K562 (cell line): ENCODE measurements around the gene KCTD12. TPM values are rescaled to one million over a fixed set of nuclear protein-coding genes. Genes with fewer than 3 reads are reported as not detected.

ENCODE experiments used
- ATAC-seq: fragments of 200-7000 bp; cut with Tn5 transposase; 3 replicates; pipeline ENCODE4 v1.9.1; 2020; ENCODE audit warnings: moderate library complexity
- BruUV-seq: library from RNA; stranded (reverse); fragments of 400-500 nt; replicated peaks from 2 replicates; lab custom pipeline; 2021; lab: Mats Ljungman, UMichigan
- CTCF ChIA-PET: fragments of 300-600 bp; formaldehyde crosslinking; extraction: SDS; loops from one replicate; lab custom pipeline; 2021; ENCODE audit warnings: low intra/inter-chr PET ratio; lab: Yijun Ruan, JAX
- POLR2A ChIA-PET: fragments of 300-600, 350-650 bp; sonication (Branson Sonifier 250); formaldehyde crosslinking; extraction: SDS; loops from one replicate; lab custom pipeline; 2021; ENCODE audit warnings: antibody characterized with exemption, inconsistent platforms; lab: Yijun Ruan, JAX
- DNase-seq, 4 experiments: peaks; one replicate each; pipeline versions ENCODE4 v3.0.0 to v3.0.0-alpha.2; 2011 to 2018; ENCODE audit warnings: low spot score in 3 of 4, mixed read lengths in 3 of 4; ENCODE audit errors: extremely low read depth in 1 of 4
- FAIRE-seq: peaks from 2 replicates; lab custom pipeline; 2011; peaks lifted over from hg19 to GRCh38; lab: Jason Lieb, UNC
- H2AFZ ChIP-seq: 2 replicates; pipeline ENCODE4 v1.6.0; 2011; ENCODE audit warnings: low read depth, low read length, control low read depth, inconsistent platforms
- H3K27ac ChIP-seq: fragments of 200-600 bp; 3 replicates; pipeline ENCODE4 v1.8.0; 2011; ENCODE audit warnings: low read depth, mild to moderate bottlenecking, control low read depth, inconsistent platforms, low read length, moderate library complexity, mixed read lengths; ENCODE audit errors: extremely low read depth
- H3K27me3 ChIP-seq, 2 experiments: fragments of 300-600 bp in 1 of 2; 2 replicates in 1 of 2; 3 replicates in 1 of 2; pipeline versions ENCODE4 v1.6.0 to v1.8.0; 2011; ENCODE audit warnings: inconsistent platforms in 2 of 2, low read length in 2 of 2, mild to moderate bottlenecking in 1 of 2, mixed read lengths in 1 of 2, moderate library complexity in 1 of 2; ENCODE audit not compliant: control insufficient read depth in 2 of 2, insufficient read depth in 2 of 2
- H3K36me3 ChIP-seq: fragments of 300-600 bp; 3 replicates; pipeline ENCODE4 v1.8.0; 2011; ENCODE audit warnings: mild to moderate bottlenecking, low read length, inconsistent platforms; ENCODE audit not compliant: control insufficient read depth, insufficient read depth
- H3K4me1 ChIP-seq, 2 experiments: fragments of 200-600 bp in 1 of 2; replicated peaks in 1 of 2; 2 replicates in 1 of 2; 3 replicates in 1 of 2; pipeline versions ENCODE4 v1.5.1 to v1.8.0; 2011; ENCODE audit warnings: inconsistent platforms in 2 of 2, low read length in 2 of 2, mild to moderate bottlenecking in 1 of 2, mixed read lengths in 1 of 2, moderate library complexity in 1 of 2; ENCODE audit not compliant: control insufficient read depth in 2 of 2, insufficient read depth in 2 of 2
- H3K4me2 ChIP-seq: 2 replicates; pipeline ENCODE4 v1.6.1; 2011; ENCODE audit warnings: low read length, control low read depth, inconsistent platforms, mixed read lengths; ENCODE audit not compliant: insufficient read depth
- H3K4me3 ChIP-seq: fragments of 200-600 bp; sonication (generic), shearing (Covaris generic); 2 replicates; pipeline ENCODE4 v1.5.1; 2016; ENCODE audit warnings: control low read depth, inconsistent platforms
- H3K79me2 ChIP-seq: fragments of 200-600 bp; 3 replicates; pipeline ENCODE4 v1.8.0; 2011; ENCODE audit warnings: low read length, inconsistent platforms; ENCODE audit not compliant: control insufficient read depth, insufficient read depth
- H3K9ac ChIP-seq, 2 experiments: 2 replicates each; pipeline versions ENCODE4 v1.6.0 to v1.6.1; 2011; ENCODE audit warnings: low read depth in 2 of 2, low read length in 2 of 2, control low read depth in 1 of 2, inconsistent platforms in 1 of 2, mild to moderate bottlenecking in 1 of 2, mixed read lengths in 1 of 2; ENCODE audit not compliant: insufficient read depth in 1 of 2
- H3K9me1 ChIP-seq: one replicate; pipeline ENCODE4 v1.6.0; 2011; ENCODE audit warnings: inconsistent platforms, mild to moderate bottlenecking, low read length, moderate library complexity; ENCODE audit not compliant: control insufficient read depth, insufficient read depth
- H3K9me3 ChIP-seq: replicated peaks from 2 replicates; pipeline ENCODE4 v1.5.1; 2011; ENCODE audit warnings: low read depth, low read length, inconsistent platforms; ENCODE audit not compliant: control insufficient read depth, insufficient read depth
- H4K20me1 ChIP-seq: replicated peaks from 2 replicates; pipeline ENCODE4 v1.6.1; 2011; ENCODE audit warnings: low read length, inconsistent platforms, mixed read lengths; ENCODE audit not compliant: control insufficient read depth, insufficient read depth
- CCNT2 ChIP-seq: IDR thresholded peaks from 2 replicates; pipeline ENCODE4 v1.6.1; 2011; ENCODE audit warnings: borderline replicate concordance, low read depth, mild to moderate bottlenecking, moderate library complexity, mixed read lengths, low read length; ENCODE audit not compliant: insufficient read length; ENCODE audit errors: extremely low read depth
- FOXP1 ChIP-seq: sonication (generic); formaldehyde crosslinking; IDR thresholded peaks from 2 replicates; pipeline ENCODE4 v1.8.0; 2022; ENCODE audit warnings: mild to moderate bottlenecking, missing genetic modification reagents
- KAT8 ChIP-seq: fragments of 450-650 bp; IDR thresholded peaks from 2 replicates; pipeline ENCODE4 v1.6.1; 2016; ENCODE audit warnings: low read depth, mild to moderate bottlenecking
- TARDBP ChIP-seq: fragments of 450-650 bp; IDR thresholded peaks from 2 replicates; pipeline ENCODE4 v1.6.1; 2016
- ZNF263 ChIP-seq: sonication (generic); formaldehyde crosslinking; IDR thresholded peaks from 2 replicates; pipeline ENCODE4 v1.8.0; 2022; ENCODE audit warnings: mild to moderate bottlenecking, missing genetic modification reagents, borderline replicate concordance
- ZNF311 ChIP-seq: fragments of 250-450 bp; sonication (Bioruptor Pico); IDR thresholded peaks from 2 replicates; pipeline ENCODE4 v1.4.0; 2020; ENCODE audit warnings: mild to moderate bottlenecking, moderate library complexity
- ZNF444 ChIP-seq: fragments of 250-450 bp; sonication (Bioruptor Pico); IDR thresholded peaks from 2 replicates; pipeline ENCODE4 v1.4.0; 2020; ENCODE audit warnings: mild to moderate bottlenecking, moderate library complexity
- ZNF695 ChIP-seq: fragments of 450-650 bp; formaldehyde crosslinking; IDR thresholded peaks from 2 replicates; pipeline ENCODE4 v1.4.0; 2020; ENCODE audit warnings: mild to moderate bottlenecking, moderate library complexity
- ZNF696 ChIP-seq: fragments of 250-450 bp; sonication (Bioruptor Pico); conservative IDR thresholded peaks from 2 replicates; pipeline ENCODE4 v1.4.0; 2020; ENCODE audit warnings: mild to moderate bottlenecking, moderate library complexity
- ZNF79 ChIP-seq: fragments of 250-450 bp; sonication (Bioruptor Pico); IDR thresholded peaks from 2 replicates; pipeline ENCODE4 v1.4.0; 2020; ENCODE audit warnings: low read depth, mild to moderate bottlenecking, moderate library complexity
- WGBS: fragments of 100-300 bp; shearing (Covaris generic); methylation state at CpG from one replicate; pipeline ENCODE4 v1.1.6; 2016; ENCODE audit warnings: low coverage, mixed read lengths; ENCODE audit not compliant: insufficient coverage; ENCODE audit errors: missing lambda C conversion rate; 5-methylcytosine and 5-hydroxymethylcytosine counted together
- in situ Hi-C: fragments of 300-500 bp; cut with MboI; formaldehyde crosslinking; loops from 4 replicates; pipeline ENCODE4 v1.15.0; 2018; ENCODE audit warnings: inconsistent platforms, mixed read lengths
- intact Hi-C: fragments of 100-400 bp; cut with micrococcal nuclease; formaldehyde crosslinking; loops from 2 replicates; pipeline ENCODE4 v1.14.2; 2022
- polyA plus RNA-seq, 8 experiments: library from polyadenylated mRNA; depleted of rRNA in 4 of 8; stranded (reverse) in 5 of 8; unstranded in 3 of 8; fragments of >200 nt; fragmentation: Nextera tagmentation in 2 of 8; fragmentation: Illumina TruSeq in 1 of 8; extraction: Ambion mirVana in 2 of 8; extraction: Trizol in 1 of 8; gene quantifications; 2 replicates each; pipeline versions ENCODE4 v1.2.1 to v1.2.3, GENCODE V29; 2011 to 2014; ENCODE audit warnings: inconsistent platforms in 1 of 8, missing spikeins in 1 of 8
- total RNA-seq, 7 experiments: library from RNA; depleted of rRNA in 6 of 7; stranded (reverse); fragments of >200 nt in 6 of 7; fragmentation: Illumina TruSeq in 2 of 7; extraction: Trizol in 2 of 7; gene quantifications; 2 replicates each; pipeline versions ENCODE4 v1.2.1 to v1.2.3, GENCODE V29; 2011 to 2021; ENCODE audit warnings: low replicate concordance in 1 of 7
- TF ChIP-seq, protein P1 (sequence below): fragments of 250-450 bp; sonication (Bioruptor Pico); IDR thresholded peaks from 2 replicates; pipeline ENCODE4 v1.4.0; 2020; ENCODE audit warnings: mild to moderate bottlenecking, moderate library complexity, borderline replicate concordance
- TF ChIP-seq, protein P2 (sequence below), 2 experiments: fragments of 450-650 bp; IDR thresholded peaks; 2 replicates each; pipeline ENCODE4 v1.6.1; 2018; ENCODE audit warnings: mild to moderate bottlenecking in 2 of 2, low read depth in 1 of 2; ENCODE audit not compliant: partially characterized antibody in 2 of 2
- TF ChIP-seq, protein P3 (sequence below): fragments of 450-650 bp; formaldehyde crosslinking; IDR thresholded peaks from 2 replicates; pipeline ENCODE4 v1.4.0; 2020; ENCODE audit warnings: mild to moderate bottlenecking, moderate library complexity

The KCTD12 gene
- total and polyA plus RNA-seq, 9 of the 15 experiments (the other 6 are each of a cell fraction or from before 2014, with no cell fraction given): 0.14 to 0.93 (median 0.32) TPM

DNA sequence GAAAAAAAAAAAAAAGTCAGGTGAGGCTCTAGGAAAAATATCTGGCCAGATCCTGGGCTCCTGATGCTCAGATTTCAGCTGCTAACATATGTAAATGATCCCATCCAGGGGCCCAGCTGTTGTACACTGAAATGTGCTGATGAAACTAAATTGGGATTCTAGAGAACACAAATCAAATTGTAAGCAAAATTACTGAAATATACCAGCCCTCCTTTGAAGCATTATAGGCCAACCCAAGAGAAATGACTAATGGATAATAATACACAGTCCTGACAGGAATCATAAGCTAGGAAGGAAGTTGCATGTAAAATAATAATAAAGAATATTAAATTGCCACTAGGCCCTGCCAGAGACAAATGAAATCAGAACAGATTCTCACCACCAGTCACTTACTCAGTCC lies 17.8 kb downstream of the KCTD12 start (continued):
- TF ChIP-seq, protein P1, sequence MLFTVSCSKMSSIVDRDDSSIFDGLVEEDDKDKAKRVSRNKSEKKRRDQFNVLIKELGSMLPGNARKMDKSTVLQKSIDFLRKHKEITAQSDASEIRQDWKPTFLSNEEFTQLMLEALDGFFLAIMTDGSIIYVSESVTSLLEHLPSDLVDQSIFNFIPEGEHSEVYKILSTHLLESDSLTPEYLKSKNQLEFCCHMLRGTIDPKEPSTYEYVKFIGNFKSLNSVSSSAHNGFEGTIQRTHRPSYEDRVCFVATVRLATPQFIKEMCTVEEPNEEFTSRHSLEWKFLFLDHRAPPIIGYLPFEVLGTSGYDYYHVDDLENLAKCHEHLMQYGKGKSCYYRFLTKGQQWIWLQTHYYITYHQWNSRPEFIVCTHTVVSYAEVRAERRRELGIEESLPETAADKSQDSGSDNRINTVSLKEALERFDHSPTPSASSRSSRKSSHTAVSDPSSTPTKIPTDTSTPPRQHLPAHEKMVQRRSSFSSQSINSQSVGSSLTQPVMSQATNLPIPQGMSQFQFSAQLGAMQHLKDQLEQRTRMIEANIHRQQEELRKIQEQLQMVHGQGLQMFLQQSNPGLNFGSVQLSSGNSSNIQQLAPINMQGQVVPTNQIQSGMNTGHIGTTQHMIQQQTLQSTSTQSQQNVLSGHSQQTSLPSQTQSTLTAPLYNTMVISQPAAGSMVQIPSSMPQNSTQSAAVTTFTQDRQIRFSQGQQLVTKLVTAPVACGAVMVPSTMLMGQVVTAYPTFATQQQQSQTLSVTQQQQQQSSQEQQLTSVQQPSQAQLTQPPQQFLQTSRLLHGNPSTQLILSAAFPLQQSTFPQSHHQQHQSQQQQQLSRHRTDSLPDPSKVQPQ: no peak
- TF ChIP-seq FOXP1: no peak
- TF ChIP-seq ZNF263: no peak

DNA sequence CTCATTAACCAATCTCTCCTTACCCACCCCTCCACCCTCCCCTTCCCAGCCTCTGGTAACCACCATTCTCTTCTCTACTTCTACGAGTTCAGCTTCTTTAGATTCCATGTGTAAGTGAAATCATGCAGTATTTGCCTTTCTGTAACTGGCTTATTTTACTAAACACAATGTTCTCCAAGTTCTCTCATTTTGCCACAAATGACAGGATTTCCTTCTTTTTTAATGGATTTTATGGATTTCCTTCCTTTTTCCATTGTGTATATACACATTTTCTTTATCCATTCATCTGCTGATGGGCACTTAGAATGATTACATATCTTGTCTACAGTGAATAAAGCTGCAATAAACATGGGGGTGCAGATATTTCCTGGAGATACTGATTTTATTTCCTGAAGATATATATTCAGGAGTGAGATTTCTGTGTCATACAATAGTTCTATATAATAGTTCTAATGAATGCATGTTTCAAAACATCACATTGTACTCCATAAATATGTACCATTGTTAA lies 20.2 kb downstream of the KCTD12 start:
- Histone ChIP-seq H3K9me3 (no peaks in the 10 kb centered on the region), H3K4me1 (no peaks in the 10 kb centered on the region), H3K27ac (no peak overlapping the region), H2AFZ (no peak overlapping the region), H4K20me1 (no peaks in the 10 kb centered on the region), H3K79me2 (no peaks in the 10 kb centered on the region), H3K9me1 (no peaks in the 10 kb centered on the region), H3K27me3 (no peaks in the 10 kb centered on the region), H3K4me3 (no peak overlapping the region), H3K4me2 (no peak overlapping the region), H3K9ac (no peak overlapping the region), H3K36me3 (no peaks in the 10 kb centered on the region)
- in situ Hi-C loops (no loop called here), intact Hi-C loops (no loop called here)
- no peak for DNase-seq
- ChIA-PET CTCF (no interaction called here), POLR2A (no interaction called here)
- FAIRE-seq: no peak
- WGBS: 0% methylated on average over 1 of the region's 1 CpG
- no peak for ATAC-seq
- BruUV-seq: no TSS peak
- TF ChIP-seq, protein P2, sequence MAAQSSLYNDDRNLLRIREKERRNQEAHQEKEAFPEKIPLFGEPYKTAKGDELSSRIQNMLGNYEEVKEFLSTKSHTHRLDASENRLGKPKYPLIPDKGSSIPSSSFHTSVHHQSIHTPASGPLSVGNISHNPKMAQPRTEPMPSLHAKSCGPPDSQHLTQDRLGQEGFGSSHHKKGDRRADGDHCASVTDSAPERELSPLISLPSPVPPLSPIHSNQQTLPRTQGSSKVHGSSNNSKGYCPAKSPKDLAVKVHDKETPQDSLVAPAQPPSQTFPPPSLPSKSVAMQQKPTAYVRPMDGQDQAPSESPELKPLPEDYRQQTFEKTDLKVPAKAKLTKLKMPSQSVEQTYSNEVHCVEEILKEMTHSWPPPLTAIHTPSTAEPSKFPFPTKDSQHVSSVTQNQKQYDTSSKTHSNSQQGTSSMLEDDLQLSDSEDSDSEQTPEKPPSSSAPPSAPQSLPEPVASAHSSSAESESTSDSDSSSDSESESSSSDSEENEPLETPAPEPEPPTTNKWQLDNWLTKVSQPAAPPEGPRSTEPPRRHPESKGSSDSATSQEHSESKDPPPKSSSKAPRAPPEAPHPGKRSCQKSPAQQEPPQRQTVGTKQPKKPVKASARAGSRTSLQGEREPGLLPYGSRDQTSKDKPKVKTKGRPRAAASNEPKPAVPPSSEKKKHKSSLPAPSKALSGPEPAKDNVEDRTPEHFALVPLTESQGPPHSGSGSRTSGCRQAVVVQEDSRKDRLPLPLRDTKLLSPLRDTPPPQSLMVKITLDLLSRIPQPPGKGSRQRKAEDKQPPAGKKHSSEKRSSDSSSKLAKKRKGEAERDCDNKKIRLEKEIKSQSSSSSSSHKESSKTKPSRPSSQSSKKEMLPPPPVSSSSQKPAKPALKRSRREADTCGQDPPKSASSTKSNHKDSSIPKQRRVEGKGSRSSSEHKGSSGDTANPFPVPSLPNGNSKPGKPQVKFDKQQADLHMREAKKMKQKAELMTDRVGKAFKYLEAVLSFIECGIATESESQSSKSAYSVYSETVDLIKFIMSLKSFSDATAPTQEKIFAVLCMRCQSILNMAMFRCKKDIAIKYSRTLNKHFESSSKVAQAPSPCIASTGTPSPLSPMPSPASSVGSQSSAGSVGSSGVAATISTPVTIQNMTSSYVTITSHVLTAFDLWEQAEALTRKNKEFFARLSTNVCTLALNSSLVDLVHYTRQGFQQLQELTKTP (IDR thresholded peaks at IDR 0.05; ENCODE audit: low read depth in 1 of 2, partially characterized antibody in 2 of 2): no peak
- TF ChIP-seq ZNF696: no peak
- no peak for TF ChIP-seq KAT8
- no peak for TF ChIP-seq ZNF695 (CRISPR knock-in tag)
- TF ChIP-seq ZNF79 (CRISPR knock-in tag): no peak
- TF ChIP-seq CCNT2: no peak
- no peak for TF ChIP-seq ZNF444 (CRISPR knock-in tag)
- TF ChIP-seq TARDBP: no peak
- no peak for TF ChIP-seq ZNF311 (CRISPR knock-in tag)
- TF ChIP-seq, protein P3, sequence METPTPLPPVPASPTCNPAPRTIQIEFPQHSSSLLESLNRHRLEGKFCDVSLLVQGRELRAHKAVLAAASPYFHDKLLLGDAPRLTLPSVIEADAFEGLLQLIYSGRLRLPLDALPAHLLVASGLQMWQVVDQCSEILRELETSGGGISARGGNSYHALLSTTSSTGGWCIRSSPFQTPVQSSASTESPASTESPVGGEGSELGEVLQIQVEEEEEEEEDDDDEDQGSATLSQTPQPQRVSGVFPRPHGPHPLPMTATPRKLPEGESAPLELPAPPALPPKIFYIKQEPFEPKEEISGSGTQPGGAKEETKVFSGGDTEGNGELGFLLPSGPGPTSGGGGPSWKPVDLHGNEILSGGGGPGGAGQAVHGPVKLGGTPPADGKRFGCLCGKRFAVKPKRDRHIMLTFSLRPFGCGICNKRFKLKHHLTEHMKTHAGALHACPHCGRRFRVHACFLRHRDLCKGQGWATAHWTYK: no peak
